GM19372 (cell line): ENCODE measurements around the gene MRPL18.
"Not testable (repeated sequence)": the region's sequence is repeated elsewhere in the genome, so short reads cannot be mapped to it uniquely, and the experiment has no call there.

Experiments
- ATAC-seq: cut with Tn5 transposase; IDR thresholded peaks from one replicate; pipeline ENCODE4 v1.9.1; 2021; ENCODE audit warnings: mild to moderate bottlenecking, low read depth, moderate library complexity; ENCODE audit not compliant: unreplicated experiment

MRPL18 gene

DNA sequence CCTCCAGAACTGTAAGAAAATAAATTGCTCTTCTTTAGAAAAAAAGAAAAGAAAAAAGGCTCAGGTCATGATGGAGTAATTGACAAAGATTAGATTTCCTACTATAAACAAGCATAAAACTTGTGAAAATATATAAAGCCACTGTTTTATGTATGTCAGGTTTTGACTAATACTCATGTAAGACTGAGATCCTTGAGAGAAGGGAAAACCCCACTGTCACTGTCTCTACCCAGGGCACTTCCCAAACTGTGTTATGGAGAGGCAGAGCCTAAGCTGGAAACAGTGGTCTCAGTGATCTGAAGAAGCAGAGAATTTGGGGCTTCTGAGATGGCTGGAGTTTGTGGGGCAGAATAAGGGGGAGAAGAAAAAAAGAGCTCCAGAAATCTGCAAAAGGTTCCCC is 20.8 kb upstream of the MRPL18 start:
- ATAC-seq: no peak

DNA sequence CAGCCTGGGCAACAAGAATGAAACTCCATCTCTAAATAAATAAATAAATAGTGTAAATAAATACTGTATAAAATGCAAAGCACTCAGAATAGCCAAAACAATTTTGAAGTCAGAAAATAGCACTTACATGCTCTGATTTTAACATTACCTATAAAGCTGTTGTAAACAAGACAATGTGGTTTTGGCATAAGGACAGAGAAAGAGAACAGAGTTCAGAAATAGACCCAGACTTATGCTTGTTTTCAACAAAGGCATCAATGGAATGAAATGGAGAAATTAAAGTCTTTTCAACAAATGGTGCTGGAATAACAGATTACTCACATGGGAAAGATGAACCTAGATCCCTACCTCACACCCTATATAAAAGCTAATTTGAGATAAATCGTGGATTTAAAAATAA is 18.1 kb upstream of the MRPL18 start:
- no peak for ATAC-seq

DNA sequence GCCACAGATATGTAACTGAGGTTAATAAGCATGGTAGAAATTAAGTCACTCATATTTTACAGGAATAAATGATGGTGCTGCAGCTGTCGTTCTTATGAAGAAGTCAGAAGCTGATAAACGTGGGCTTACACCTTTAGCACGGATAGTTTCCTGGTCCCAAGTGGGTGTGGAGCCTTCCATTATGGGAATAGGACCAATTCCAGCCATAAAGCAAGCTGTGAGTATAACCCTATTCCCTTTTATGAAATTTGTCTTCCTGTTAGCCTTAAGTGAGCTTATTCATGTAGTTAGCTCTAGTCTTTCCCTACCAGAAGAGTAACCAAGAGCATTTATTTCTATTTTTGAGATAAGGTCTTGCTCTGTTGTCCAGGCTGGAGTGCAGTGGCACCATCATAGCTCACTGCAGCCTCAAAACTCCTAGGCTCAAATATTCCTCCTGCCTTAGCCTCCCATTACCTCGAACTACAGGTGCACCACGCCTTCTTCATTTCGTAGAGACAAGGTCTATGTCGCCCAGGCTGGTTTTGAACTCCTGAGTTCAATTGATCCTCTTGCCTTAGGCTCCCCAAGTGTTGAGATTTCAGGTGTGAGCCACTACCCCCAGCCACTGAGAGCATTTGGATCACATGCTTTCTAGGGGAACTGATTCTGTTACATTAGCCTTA is 12.9 kb upstream of the MRPL18 start:
- ATAC-seq: no peak

DNA sequence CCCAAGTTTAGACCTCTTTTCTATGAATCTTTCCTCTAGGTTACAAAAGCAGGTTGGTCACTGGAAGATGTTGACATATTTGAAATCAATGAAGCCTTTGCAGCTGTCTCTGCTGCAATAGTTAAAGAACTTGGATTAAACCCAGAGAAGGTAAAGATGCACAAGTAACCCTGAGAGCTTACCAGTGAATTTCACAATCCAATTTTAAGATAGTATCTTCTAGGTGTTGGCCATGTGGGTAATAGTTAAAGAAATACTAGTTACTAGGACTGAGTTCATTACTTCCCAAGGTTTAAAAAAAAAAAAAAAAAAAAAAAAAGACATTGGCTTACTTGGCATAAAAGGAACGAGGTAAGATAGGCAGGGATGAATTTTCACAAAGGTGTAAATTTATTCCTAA is 12.1 kb upstream of the MRPL18 start:
- ATAC-seq: no peak

DNA sequence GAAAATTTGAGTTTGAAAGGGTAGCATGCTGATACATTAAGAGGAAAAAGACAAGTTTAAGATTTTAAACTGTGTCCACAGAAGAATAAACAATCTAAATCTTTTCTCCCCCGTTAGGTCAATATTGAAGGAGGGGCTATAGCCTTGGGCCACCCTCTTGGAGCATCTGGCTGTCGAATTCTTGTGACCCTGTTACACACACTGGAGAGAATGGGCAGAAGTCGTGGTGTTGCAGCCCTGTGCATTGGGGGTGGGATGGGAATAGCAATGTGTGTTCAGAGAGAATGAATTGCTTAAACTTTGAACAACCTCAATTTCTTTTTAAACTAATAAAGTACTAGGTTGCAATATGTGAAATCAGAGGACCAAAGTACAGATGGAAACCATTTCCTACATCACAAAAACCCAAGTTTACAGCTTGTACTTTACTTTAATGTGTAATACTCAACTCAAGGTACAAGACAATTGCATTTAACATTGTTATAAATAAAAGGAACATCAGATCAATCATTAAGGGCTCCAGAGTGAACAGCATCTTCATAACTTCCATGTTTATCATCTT is 11.6 kb upstream of the MRPL18 start:
- ATAC-seq: no peak

DNA sequence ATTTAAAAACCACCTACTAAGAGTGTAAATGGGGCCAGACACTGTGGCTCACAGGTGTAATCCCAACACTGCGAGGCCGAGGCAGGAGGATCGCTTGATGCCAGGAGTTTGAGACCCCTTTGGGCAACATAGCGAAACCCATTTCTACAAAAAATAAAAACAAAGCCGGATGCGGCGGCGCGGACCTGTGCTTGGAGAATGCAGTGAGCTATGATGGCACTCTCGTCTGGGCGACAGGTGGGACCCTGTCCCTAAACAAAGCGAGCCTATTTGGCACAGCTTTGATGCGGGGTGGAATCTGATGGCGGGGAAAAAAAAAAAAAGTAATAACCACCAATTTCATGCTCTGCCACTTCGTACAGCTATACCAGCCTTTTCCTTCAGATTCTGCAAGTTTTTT is 2.0 kb upstream of the MRPL18 start:
- no peak for ATAC-seq

DNA sequence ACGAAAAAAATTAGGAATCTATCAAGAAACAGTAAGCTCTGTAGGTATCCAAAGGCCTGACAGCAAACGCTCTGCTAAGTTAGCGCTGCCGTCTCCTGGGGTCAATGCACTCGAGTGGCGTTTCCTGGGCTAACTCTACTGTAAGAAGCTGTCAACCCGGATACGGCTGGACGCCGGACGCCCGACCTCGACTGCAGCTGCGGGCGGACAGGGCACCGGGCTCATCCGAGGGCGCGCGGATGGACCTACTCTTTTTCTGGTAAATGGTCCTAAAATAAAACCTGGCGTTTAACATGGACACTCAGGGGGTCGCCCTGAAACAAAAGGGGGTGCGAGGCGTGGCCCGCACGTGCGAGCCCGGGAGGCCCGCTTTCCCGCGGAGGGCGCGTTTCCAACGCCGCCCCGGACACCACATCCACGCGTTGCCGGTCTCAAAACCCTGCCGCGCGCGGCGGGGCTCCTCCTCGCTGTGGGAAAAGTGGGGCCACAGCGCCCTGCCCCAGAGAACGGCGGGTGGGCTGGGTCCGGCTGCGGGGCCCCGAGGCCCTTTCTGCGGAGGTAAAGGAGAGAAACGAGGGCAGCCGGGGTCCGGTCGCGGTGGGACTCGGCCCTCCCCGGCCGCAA is 1.4 kb upstream of the MRPL18 start:
- no peak for ATAC-seq

DNA sequence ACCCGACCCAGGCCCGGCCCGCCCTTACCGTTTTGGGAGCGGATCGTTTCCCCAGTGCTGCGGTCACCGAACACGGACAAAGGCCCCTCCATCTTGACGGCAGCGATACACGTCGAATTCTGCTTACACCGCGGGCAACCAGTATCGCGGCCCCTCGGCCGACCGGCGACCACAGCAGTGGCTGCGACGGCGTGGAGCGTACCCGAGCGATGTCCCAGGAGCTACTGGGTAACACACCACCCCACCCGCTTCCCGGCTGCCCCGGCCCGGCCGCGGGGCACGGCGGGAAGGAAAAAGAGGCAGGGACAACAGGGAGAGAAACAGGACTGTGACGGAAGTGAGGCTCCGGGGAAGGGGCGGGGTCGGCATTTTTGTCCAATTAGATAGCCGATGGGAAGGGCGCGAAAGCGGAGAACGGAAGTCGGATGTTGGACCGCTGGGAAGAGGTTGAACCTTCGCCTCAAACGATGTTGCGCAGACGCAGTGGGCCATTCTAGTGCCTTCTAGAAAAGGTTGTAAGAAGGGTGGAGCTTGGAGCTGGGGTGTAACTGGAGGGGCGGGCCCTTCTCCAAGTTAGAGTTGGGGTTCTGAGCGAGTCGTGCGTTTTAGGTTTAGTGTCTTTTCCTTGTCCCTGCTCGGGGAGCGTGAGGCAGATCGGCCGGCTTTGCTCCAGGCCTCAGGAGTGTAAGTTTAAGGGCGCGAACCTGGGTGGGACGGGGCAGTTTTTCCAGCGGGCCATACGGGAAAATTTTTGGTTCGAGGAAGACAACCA is 704 bp upstream of the MRPL18 start, which contains the start of gene TCP1:
Gene TCP1 (minus strand): TSS at position 226 of the 772 bp plus-strand sequence. CDS start 134 bp downstream, at position 92.
- ATAC-seq: peak; percentile 67

DNA sequence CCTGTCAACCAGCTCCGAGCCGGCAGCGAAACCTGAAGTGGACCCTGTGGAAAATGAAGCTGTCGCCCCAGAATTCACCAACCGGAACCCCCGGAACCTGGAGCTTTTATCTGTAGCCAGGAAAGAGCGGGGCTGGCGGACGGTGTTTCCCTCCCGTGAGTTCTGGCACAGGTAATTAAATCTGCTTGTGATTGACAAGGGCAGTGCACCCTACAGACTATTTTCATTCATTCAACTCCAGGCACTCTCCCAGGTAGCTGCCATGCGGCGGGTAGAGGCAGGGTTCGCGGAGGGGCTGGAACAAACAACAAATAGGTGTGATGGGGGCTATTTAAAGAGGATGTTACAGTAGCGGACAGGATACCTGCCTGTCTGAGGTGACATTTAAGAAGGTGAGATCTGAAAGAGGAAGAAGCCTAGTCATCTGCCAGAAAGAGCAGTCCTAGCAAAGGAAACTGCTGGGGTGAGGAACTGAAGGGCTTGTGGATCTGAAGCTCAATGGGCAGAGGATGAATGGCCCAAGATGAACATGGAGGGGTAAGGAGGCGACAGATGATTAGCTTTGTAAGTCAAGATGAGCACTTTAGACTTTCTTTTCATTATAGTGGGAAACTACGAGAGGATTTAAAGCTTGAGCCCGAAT is 810 bp downstream of the MRPL18 start:
- ATAC-seq: no peak

DNA sequence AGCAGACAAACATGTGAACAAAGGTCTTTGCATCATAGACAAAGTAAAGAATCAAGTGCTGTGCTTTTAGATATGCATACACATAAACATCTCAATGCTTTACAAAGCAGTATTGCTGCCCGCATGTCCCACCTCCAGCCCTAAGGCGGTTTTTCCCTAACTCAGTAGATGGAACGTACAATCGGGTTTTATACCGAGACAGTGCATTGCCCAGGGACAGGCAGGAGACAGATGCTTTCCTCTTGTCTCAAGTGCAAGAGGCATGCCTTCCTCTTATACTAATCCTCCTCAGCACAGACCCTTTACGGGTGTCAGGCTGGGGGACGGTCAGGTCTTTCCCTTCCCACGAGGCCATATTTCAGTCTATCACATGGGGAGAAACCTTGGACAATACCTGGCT is 4.7 kb downstream of the MRPL18 start:
- ATAC-seq: not testable (repeated sequence)

DNA sequence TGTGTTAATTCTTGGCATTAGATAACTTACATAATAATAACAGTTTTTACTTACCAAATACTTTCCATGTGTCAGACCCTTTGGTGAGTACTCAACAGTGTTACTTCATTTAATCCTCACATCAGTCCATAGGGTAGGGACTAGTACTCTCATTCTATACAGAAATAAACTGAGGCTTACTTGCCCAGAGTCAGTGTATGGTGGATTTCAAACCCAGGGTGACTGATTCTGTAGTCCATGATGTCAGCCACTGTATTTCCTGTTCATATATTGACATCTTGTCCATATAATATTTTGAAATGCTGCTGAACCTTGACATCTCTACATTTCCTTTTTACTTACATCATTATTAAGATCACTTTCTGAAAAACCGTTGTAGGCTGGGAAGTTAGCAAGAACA is 7.3 kb downstream of the MRPL18 start:
- ATAC-seq: no peak

DNA sequence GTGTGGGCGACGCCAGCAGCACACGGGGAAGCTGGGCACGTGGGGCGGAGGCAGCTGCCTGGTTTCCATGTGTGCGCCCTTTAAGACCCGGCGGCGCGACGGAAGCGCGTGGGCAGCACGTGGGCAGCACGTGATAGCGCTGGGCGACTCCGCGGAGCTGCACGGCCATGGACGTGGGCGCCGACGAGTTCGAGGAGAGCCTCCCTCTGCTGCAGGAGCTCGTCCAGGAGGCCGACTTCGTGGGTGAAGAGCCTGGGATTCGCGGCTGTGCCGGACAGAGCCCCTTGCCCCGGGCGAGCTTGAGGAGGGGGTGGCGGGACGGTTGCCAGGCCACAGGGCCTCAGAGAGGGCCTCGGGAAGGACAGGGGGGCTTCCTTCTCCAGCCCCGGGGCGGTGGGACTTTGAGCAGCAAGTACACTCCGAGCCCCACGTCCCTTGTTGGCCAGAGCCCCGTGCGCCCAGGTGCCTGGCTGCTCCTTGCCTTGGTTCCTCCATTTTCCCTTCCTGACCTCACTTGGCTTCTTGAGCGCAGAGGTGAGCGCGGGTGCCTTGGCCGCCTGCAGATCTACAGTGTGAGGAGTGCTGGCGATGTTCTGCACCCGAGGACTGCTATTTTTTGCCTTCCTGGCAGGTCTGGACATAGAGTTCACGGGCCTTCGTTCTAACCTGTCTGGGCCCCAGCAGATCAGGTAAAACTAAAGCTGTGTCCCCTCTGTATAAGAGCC is 10.0 kb downstream of the MRPL18 start, which contains the start of gene PNLDC1:
Gene PNLDC1 (plus strand): TSS at position 136 of the 725 bp plus-strand sequence. CDS start 32 bp downstream, at position 168.
- ATAC-seq: no peak

DNA sequence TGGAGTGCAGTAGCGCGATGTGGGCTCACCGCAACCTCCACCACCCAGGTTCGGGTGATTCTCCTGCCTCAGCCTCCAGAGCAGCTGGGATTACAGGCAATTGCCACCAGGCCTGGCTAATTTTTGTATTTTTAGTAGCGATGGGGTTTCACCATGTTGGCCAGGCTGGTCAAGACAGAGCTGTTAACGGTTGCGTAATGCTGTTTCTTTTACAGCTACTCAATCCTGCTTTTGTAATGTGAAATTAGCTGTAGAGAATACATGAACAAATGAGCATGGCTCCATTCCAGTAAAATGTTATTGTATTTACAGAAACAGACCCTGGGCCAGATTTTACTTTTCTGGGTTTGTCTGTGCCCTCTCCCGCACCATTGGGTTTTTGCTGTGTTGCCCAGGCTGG is 11.7 kb downstream of the MRPL18 start:
- ATAC-seq: no peak

DNA sequence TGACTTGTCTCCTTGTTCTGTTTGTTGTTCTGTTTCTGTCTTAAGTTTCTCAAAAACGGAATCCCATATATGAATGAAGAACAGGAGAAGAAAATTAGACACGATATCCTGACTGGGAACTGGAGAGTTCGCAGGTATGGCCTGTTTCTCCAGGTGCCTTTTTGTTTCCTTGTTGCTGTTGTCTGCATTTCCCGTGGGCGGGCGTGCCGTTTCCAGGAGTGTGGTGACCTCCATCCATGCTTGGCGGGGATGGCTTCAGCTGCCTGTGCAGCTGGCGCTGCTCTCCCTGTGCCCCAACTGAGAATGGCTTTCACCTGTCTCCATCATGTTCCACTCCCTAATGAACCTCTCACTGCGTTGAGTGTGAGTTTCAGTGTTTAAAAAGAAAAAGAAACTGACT is 14.2 kb downstream of the MRPL18 start:
- no peak for ATAC-seq

DNA sequence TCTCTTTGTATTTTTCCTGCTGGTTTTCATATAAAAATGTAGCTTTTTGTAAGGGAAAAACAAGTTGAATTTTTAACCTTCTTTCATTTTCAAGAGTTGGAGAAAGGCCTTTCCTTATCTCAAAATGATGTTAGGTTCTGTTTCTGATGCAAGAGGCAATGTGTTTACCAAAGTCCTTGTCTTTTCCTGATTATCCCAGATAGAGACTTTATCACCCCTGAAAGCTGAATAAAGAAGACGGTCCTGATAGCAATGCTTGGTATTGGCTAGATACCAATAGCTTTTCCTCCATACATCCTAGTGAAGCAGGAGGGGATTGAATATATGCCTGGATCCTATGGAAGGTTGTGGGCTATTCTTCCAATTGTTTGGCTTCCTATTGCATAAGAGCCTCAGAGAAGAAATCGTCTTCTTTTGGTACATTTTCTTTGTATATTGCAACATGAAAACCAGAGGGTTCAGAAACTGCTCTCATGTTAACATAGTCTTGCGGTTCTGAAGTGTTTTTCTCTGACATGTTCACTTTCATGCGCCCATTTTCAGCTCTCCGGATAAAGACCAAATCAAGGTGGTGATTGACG is 15.3 kb downstream of the MRPL18 start:
- no peak for ATAC-seq

DNA sequence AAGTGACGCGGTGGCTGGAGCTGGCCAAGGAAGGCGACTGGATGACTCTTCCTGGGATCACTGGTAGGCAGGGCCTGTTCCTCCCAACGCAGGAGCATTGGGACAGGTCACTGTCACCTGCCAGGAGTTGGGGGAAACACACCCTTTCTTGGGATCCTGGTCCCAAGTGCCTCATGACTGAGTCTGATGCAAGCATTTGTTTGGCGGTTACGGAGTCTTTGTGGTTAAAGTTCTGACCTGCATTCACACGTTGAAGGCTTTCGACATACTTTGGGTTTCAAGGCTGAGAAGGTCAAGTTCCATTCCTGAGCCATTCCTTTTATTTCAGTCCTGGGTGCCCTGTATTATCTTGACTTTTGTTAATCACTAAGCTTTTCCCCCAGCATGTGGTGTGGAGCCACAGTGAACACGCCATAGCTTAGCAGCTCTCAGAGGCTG is 15.8 kb downstream of the MRPL18 start:
- ATAC-seq: no peak

DNA sequence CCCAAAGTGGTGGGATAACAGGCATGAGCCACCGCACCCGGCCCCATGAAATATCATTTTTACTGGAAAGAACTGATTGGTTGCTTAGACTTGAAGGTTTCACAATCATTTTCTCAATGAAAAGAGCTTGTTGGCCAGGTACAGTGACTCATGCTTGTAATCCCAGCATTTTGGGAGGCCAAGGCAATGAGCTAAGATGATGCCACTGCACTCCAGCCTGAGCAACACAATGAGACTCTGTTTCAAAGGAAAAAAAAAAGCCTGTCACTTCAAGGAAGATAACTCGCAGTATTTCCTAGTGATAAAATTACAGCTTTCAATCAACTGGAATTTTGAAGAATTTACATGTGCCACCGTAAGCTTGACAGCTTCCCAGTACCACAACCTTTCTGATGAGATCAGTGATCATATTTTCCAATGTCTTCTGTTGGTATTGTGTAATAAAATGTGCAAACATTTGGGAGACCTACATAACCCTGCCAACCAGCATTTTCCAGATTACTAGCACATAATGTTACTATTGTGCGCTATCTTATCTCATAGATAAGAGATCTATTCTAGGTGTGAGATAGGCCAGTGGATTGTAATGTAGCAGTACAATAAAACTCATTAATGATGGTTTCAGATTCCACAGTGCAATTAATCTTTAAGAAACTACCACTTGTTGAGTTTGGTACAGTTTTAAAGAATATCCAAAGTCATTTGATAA is 17.0 kb downstream of the MRPL18 start:
- no peak for ATAC-seq

DNA sequence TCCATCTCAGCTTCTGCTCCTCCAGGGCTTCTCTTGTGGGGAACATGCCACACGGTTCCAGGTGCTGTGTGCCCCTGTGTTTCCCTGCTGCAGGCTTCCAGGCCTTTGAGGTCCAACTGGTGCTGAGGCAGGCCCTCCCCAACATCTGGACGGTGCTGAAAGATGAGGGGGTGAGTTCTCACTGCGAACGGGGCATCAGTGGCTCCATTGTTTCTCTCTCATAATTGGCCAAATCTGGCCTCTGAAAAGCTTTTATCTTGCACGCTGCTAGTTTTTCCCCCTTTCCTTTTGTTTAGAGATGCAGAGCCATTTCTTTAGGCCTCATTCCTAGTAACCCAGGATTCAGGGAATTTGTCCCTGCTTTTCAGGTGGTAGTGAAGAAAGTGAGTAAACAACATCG is 18.4 kb downstream of the MRPL18 start:
- no peak for ATAC-seq

DNA sequence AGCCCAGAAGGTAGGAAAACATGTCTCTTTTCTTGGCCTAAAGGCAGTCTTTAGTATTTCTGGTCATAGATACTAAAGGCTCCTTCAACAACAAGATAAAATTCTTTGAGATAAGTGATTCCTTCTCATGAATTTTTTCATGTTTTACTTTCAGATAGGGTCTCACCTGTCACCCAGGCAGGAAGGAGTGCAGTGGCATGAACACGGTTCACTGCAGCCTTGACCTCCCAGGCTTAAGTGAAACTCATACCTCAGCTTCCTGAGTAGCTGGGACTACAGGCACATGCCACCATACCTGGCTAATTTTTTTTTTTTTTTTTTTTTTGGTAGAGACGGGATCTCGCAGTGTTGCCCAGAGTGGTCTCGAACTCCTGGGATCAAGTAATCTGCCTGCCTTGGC is 18.9 kb downstream of the MRPL18 start:
- ATAC-seq: no peak
